Cardiac fibroblast (primary cell): ENCODE data around the gene LRRFIP2.

Source experiments
- DNase-seq, 2 donors: peaks; one replicate each; pipeline versions ENCODE4 v3.0.0 to v3.0.0-alpha.2; 2010; ENCODE audit warnings: low read depth in 2 of 2
- H3K4me3 ChIP-seq, 2 donors: replicated peaks in 1 of 2; 1 replicate in 1 of 2; 2 replicates in 1 of 2; pipeline ENCODE4 v1.5.1; 2011; ENCODE audit warnings: low read depth in 2 of 2, low read length in 2 of 2, mild to moderate bottlenecking in 2 of 2, moderate library complexity in 1 of 2
- CTCF ChIP-seq: IDR thresholded peaks from one replicate; pipeline ENCODE4 v1.5.1; 2011; ENCODE audit warnings: low read depth, mild to moderate bottlenecking, low read length, inconsistent platforms

The LRRFIP2 gene

GRCh38 chr3:37029516-37030163, 144.7 kb downstream of the LRRFIP2 start:
- no peak for DNase-seq
- no peak for TF ChIP-seq CTCF
- no peak overlapping the region for H3K4me3 ChIP-seq

GRCh38 chr3:37029111-37029510, 145.3 kb downstream of the LRRFIP2 start:
- TF ChIP-seq CTCF, result no peak
- DNase-seq, result peak in 1 of 2 donors; percentile 48
- H3K4me3 ChIP-seq, result no peak overlapping the region

- peak in 1 of 2 donors; percentile 57 for DNase-seq
- no peak overlapping the region for H3K4me3 ChIP-seq
- TF ChIP-seq CTCF, result no peak
Observed at GRCh38 chr3:37028329-37028728, 146.1 kb downstream of the LRRFIP2 start.

GRCh38 chr3:37026851-37027250, 147.5 kb downstream of the LRRFIP2 start:
- no peak overlapping the region for H3K4me3 ChIP-seq
- TF ChIP-seq CTCF, result no peak
- DNase-seq, result no peak

GRCh38 chr3:37025561-37026335, 148.6 kb downstream of the LRRFIP2 start:
- no peak overlapping the region for H3K4me3 ChIP-seq
- no peak for TF ChIP-seq CTCF
- no peak for DNase-seq

GRCh38 chr3:37024820-37025405, 149.5 kb downstream of the LRRFIP2 start:
- no peak for TF ChIP-seq CTCF
- no peak overlapping the region for H3K4me3 ChIP-seq
- DNase-seq, result no peak
